IPS DF 6.9 (cell line): ENCODE data around the gene C19orf18.

Source experiments
- DNase-seq: peaks from one replicate; pipeline ENCODE4 v3.0.0-alpha.2; 2013; ENCODE audit warnings: low read depth, low spot score
- H3K27ac ChIP-seq: one replicate; pipeline ENCODE4 v1.5.1; 2013; ENCODE audit warnings: low read length, control low read depth
- H3K27me3 ChIP-seq: 2 replicates; pipeline ENCODE4 v1.6.1; 2013; ENCODE audit warnings: mild to moderate bottlenecking, low read length; ENCODE audit not compliant: control insufficient read depth, insufficient read depth
- H3K36me3 ChIP-seq: 2 replicates; pipeline ENCODE4 v1.6.1; 2013; ENCODE audit warnings: low read length; ENCODE audit not compliant: control insufficient read depth, insufficient read depth
- H3K4me1 ChIP-seq: 2 replicates; pipeline ENCODE4 v1.6.1; 2013; ENCODE audit warnings: low read length; ENCODE audit not compliant: control insufficient read depth, insufficient read depth
- H3K4me3 ChIP-seq: 2 replicates; pipeline ENCODE4 v1.5.1; 2013; ENCODE audit warnings: mild to moderate bottlenecking, low read length
- H3K9me3 ChIP-seq: 2 replicates; pipeline ENCODE4 v1.6.1; 2013; ENCODE audit warnings: low read length, inconsistent platforms; ENCODE audit not compliant: control insufficient read depth, insufficient read depth
- WGBS: extraction: QIAGEN DNeasy Blood & Tissue Kit; methylation state at CpG from one replicate; pipeline ENCODE4 v1.1.7; 2013; ENCODE audit warnings: mixed read lengths, missing lambda C conversion rate; ENCODE audit not compliant: insufficient read length, insufficient coverage; 5-methylcytosine and 5-hydroxymethylcytosine counted together

The C19orf18 gene

GRCh38 chr19:57914531-57914930, 59.8 kb downstream of the C19orf18 start:
- Histone ChIP-seq H3K27ac (no peak overlapping the region), H3K4me1 (no peaks in the 10 kb centered on the region), H3K4me3 (no peak overlapping the region), H3K36me3 (peaks cover 3% of the 10 kb centered on the region; the same call in 1 of the 2 replicates), H3K27me3 (no peaks in the 10 kb centered on the region), H3K9me3 (no peaks in the 10 kb centered on the region)
- DNase-seq: no peak
- WGBS: no CpG with 5 or more reads among the region's 3 CpGs
